DOHH2 (cell line): Measurements from ENCODE around the gene IRF2BP1.

Experiments used
- EZH2phosphoT487 ChIP-seq: fragments of 200-600 bp; sonication (generic); IDR thresholded peaks from 2 replicates; pipeline ENCODE4 v1.6.1; 2017; ENCODE audit warnings: borderline replicate concordance, mild to moderate bottlenecking, antibody characterized with exemption, low read length, moderate library complexity, mixed read lengths
- TF ChIP-seq, protein P1 (sequence below): fragments of 200-600 bp; sonication (generic); IDR thresholded peaks from one replicate; pipeline ENCODE4 v1.5.1; 2014; ENCODE audit warnings: antibody characterized with exemption, mild to moderate bottlenecking, low read depth, low read length; ENCODE audit not compliant: poor library complexity, severe bottlenecking

DNA sequence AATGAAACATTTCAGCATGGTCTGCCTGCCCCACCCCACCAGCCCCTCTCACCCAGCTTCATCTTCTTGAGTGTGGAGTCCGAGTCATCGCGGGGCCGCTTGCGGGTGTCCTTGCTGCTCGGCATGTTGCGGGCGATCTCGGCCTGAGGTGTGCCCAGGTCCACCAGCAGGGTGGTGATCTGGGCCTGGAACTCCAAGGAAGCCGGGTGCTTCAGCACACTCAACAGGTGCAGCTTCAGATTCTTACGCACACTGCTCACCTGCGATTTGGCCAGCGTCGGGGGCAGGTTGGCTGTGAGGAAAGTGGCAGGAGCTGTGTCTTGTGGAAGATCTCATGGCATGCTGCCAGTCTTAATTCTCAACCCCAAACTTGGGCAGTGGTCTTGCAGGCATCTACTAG, 43.7 kb downstream of the IRF2BP1 start:
- TF ChIP-seq, protein P1, sequence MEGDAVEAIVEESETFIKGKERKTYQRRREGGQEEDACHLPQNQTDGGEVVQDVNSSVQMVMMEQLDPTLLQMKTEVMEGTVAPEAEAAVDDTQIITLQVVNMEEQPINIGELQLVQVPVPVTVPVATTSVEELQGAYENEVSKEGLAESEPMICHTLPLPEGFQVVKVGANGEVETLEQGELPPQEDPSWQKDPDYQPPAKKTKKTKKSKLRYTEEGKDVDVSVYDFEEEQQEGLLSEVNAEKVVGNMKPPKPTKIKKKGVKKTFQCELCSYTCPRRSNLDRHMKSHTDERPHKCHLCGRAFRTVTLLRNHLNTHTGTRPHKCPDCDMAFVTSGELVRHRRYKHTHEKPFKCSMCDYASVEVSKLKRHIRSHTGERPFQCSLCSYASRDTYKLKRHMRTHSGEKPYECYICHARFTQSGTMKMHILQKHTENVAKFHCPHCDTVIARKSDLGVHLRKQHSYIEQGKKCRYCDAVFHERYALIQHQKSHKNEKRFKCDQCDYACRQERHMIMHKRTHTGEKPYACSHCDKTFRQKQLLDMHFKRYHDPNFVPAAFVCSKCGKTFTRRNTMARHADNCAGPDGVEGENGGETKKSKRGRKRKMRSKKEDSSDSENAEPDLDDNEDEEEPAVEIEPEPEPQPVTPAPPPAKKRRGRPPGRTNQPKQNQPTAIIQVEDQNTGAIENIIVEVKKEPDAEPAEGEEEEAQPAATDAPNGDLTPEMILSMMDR: no peak
- no peak for TF ChIP-seq EZH2phosphoT487
